ENCODE results near the gene RAD18. TPM values are rescaled to one million over a fixed set of nuclear protein-coding genes. Genes with fewer than 3 reads are reported as not detected.

Gene RAD18
- total RNA-seq, 3 donors from 2014 or later (not counting 1 experiment from before 2014, with no cell fraction given), result 19.8 to 23.3 (median 22.5) TPM

- Mint-ChIP-seq H3K27ac (no peak overlapping the region), H3K4me3 (no peak overlapping the region), H3K4me1 (peaks cover 8 to 10% of the 10 kb centered on the region in 2 donors), H3K9me3 (peaks cover 2 to 11% of the 10 kb centered on the region in 2 donors), H3K36me3 (peaks cover 21% of the 10 kb centered on the region), H3K27me3 (ENCODE audit: low read depth in 2 of 2) (no peaks in the 10 kb centered on the region)
- Histone ChIP-seq H3K27ac (ENCODE audit: low read length) (no peak overlapping the region), H3K4me1 (ENCODE audit: control insufficient read depth, insufficient read depth, low read length) (no peaks in the 10 kb centered on the region), H3K4me3 (ENCODE audit: low read length) (no peak overlapping the region), H3K27me3 (ENCODE audit: control insufficient read depth, insufficient read depth, low read length) (no peaks in the 10 kb centered on the region), H3K9me3 (ENCODE audit: control insufficient read depth, insufficient read depth, low read length) (no peaks in the 10 kb centered on the region), H3K36me3 (ENCODE audit: control insufficient read depth, insufficient read depth, low read length) (peaks cover 18% of the 10 kb centered on the region)
- intact Hi-C loops (cut with micrococcal nuclease), result no loop called here
- TF ChIP-seq CTCF (IDR thresholded peaks at IDR 0.05), result no peak
- 76% methylated on average over 3 of the region's 3 CpGs for WGBS (ENCODE audit: insufficient coverage)
- ATAC-seq, result peak in 1 of 3 donors; percentile 35
- no peak for DNase-seq
These were observed 17.2 kb downstream of the RAD18 start for GRCh38 chr3:8945890-8946600.

- H3K4me3 Mint-ChIP-seq, result no peak overlapping the region
- Histone ChIP-seq H3K9me3 (ENCODE audit: control insufficient read depth, insufficient read depth, low read length) (no peaks in the 10 kb centered on the region), H3K4me3 (ENCODE audit: low read length) (no peak overlapping the region), H3K27ac (ENCODE audit: low read length) (no peak overlapping the region), H3K27me3 (ENCODE audit: control insufficient read depth, insufficient read depth, low read length) (no peaks in the 10 kb centered on the region), H3K4me1 (ENCODE audit: control insufficient read depth, insufficient read depth, low read length) (no peaks in the 10 kb centered on the region), H3K36me3 (ENCODE audit: control insufficient read depth, insufficient read depth, low read length) (peaks cover 32% of the 10 kb centered on the region)
- intact Hi-C loops (cut with micrococcal nuclease), result no loop called here
- WGBS (ENCODE audit: insufficient coverage), result 94% methylated on average over 3 of the region's 4 CpGs
- ATAC-seq (no peak), DNase-seq (no peak)
- peaks cover 2 to 11% of the 10 kb centered on the region in 2 donors for H3K9me3 Mint-ChIP-seq
- H3K27me3 Mint-ChIP-seq (ENCODE audit: low read depth in 2 of 2), result no peaks in the 10 kb centered on the region
- H3K36me3 Mint-ChIP-seq, result peaks cover 34% of the 10 kb centered on the region
- TF ChIP-seq CTCF (IDR thresholded peaks at IDR 0.05), result no peak
- H3K27ac Mint-ChIP-seq, result no peak overlapping the region
- no peaks in the 10 kb centered on the region for H3K4me1 Mint-ChIP-seq
These were observed 20.4 kb downstream of the RAD18 start for GRCh38 chr3:8942746-8943488.

- no peak overlapping the region for H3K27ac Mint-ChIP-seq
- Histone ChIP-seq H3K27ac (ENCODE audit: low read length) (no peak overlapping the region), H3K4me1 (ENCODE audit: control insufficient read depth, insufficient read depth, low read length) (no peaks in the 10 kb centered on the region), H3K9me3 (ENCODE audit: control insufficient read depth, insufficient read depth, low read length) (no peaks in the 10 kb centered on the region), H3K4me3 (ENCODE audit: low read length) (no peak overlapping the region), H3K27me3 (ENCODE audit: control insufficient read depth, insufficient read depth, low read length) (no peaks in the 10 kb centered on the region), H3K36me3 (ENCODE audit: control insufficient read depth, insufficient read depth, low read length) (peaks cover 32% of the 10 kb centered on the region)
- DNase-seq (no peak), ATAC-seq (no peak)
- H3K27me3 Mint-ChIP-seq (ENCODE audit: low read depth in 2 of 2), result no peaks in the 10 kb centered on the region
- intact Hi-C loops (cut with micrococcal nuclease), result no loop called here
- no peak overlapping the region for H3K4me3 Mint-ChIP-seq
- peaks cover 2 to 11% of the 10 kb centered on the region in 2 donors for H3K9me3 Mint-ChIP-seq
- 100% methylated on average over 4 of the region's 4 CpGs for WGBS (ENCODE audit: insufficient coverage)
- H3K4me1 Mint-ChIP-seq, result no peaks in the 10 kb centered on the region
- TF ChIP-seq CTCF (IDR thresholded peaks at IDR 0.05), result no peak
- H3K36me3 Mint-ChIP-seq, result peaks cover 34% of the 10 kb centered on the region
These were observed 21.2 kb downstream of the RAD18 start for GRCh38 chr3:8942115-8942514.

All from natural killer cell (primary cell).